ENCODE measurements around the gene CCDC183.

The CCDC183 gene

GRCh38 chr9:136791516-136792276 is 4.4 kb upstream of the CCDC183 start:
- H3K27ac ChIP-seq (ENCODE audit: low read depth, low read length): peak overlapping the region; percentile 18
- no peak overlapping the region for H3K23ac ChIP-seq (ENCODE audit: low read length)
- H2BK15ac ChIP-seq (replicated peaks; ENCODE audit: low read depth): no peak overlapping the region
- H2BK5ac ChIP-seq (ENCODE audit: low read length): no peak overlapping the region
- no peaks in the 10 kb centered on the region for H3K27me3 ChIP-seq (ENCODE audit: insufficient read depth, low read length, poor library complexity)
- no peak overlapping the region for H4K8ac ChIP-seq (ENCODE audit: low read depth, low read length)
- no peak overlapping the region for H4K5ac ChIP-seq (ENCODE audit: low read length)
- H3K4ac ChIP-seq (ENCODE audit: low read depth, low read length): peak overlapping the region; percentile 39
- H3K36me3 ChIP-seq (ENCODE audit: control insufficient read depth, insufficient read depth, low read length): no peaks in the 10 kb centered on the region
- WGBS (ENCODE audit: extremely low coverage, insufficient coverage, low lambda C conversion rate): no CpG with 5 or more reads among the region's 29 CpGs
- peak overlapping the region; percentile 77 for H3K9ac ChIP-seq (ENCODE audit: low read length)
- peak overlapping the region; percentile 57 for H3K4me3 ChIP-seq (ENCODE audit: low read length)
- H2AK5ac ChIP-seq (ENCODE audit: low read length): no peak overlapping the region
- no peak overlapping the region for H2BK120ac ChIP-seq (ENCODE audit: low read depth, low read length)
- H3K18ac ChIP-seq (ENCODE audit: low read length): peak overlapping the region; percentile 13
- H3K79me1 ChIP-seq (ENCODE audit: low read length): peaks cover 2% of the 10 kb centered on the region
- H3K4me1 ChIP-seq (ENCODE audit: control insufficient read depth, low read depth, low read length): peaks cover 4% of the 10 kb centered on the region
- DNase-seq: peak; percentile 86
- no peaks in the 10 kb centered on the region for H3K79me2 ChIP-seq (ENCODE audit: control insufficient read depth, insufficient read depth, low read length)
- peak overlapping the region; percentile 88 for H3K56ac ChIP-seq (ENCODE audit: low read length)
- H3K4me2 ChIP-seq (ENCODE audit: low read length): peak overlapping the region; percentile 47

- Histone ChIP-seq H3K4me3 (ENCODE audit: low read length) (no peak overlapping the region), H2BK5ac (ENCODE audit: low read length) (no peak overlapping the region), H3K23ac (ENCODE audit: low read length) (no peak overlapping the region), H2BK120ac (ENCODE audit: low read depth, low read length) (no peak overlapping the region), H2BK15ac (replicated peaks; ENCODE audit: low read depth) (no peak overlapping the region), H4K8ac (ENCODE audit: low read depth, low read length) (no peak overlapping the region), H3K27ac (ENCODE audit: low read depth, low read length) (no peak overlapping the region), H3K56ac (ENCODE audit: low read length) (peak overlapping the region; percentile 25), H3K18ac (ENCODE audit: low read length) (no peak overlapping the region), H3K36me3 (ENCODE audit: control insufficient read depth, insufficient read depth, low read length) (no peaks in the 10 kb centered on the region), H2AK5ac (ENCODE audit: low read length) (no peak overlapping the region), H3K4ac (ENCODE audit: low read depth, low read length) (no peak overlapping the region), H3K4me1 (ENCODE audit: control insufficient read depth, low read depth, low read length) (peaks cover 6% of the 10 kb centered on the region), H3K4me2 (ENCODE audit: low read length) (no peak overlapping the region), H3K79me2 (ENCODE audit: control insufficient read depth, insufficient read depth, low read length) (no peaks in the 10 kb centered on the region), H4K5ac (ENCODE audit: low read length) (no peak overlapping the region), H3K79me1 (ENCODE audit: low read length) (peaks cover 2% of the 10 kb centered on the region), H3K27me3 (ENCODE audit: insufficient read depth, low read length, poor library complexity) (no peaks in the 10 kb centered on the region), H3K9ac (ENCODE audit: low read length) (no peak overlapping the region)
- no CpG with 5 or more reads among the region's 15 CpGs for WGBS (ENCODE audit: extremely low coverage, insufficient coverage, low lambda C conversion rate)
- no peak for DNase-seq
These were observed 3.6 kb upstream of the CCDC183 start for GRCh38 chr9:136792321-136793085.

GRCh38 chr9:136793086-136793946 is 2.8 kb upstream of the CCDC183 start:
- H3K27ac ChIP-seq (ENCODE audit: low read depth, low read length): no peak overlapping the region
- H3K9ac ChIP-seq (ENCODE audit: low read length): no peak overlapping the region
- no peak overlapping the region for H3K4ac ChIP-seq (ENCODE audit: low read depth, low read length)
- H3K56ac ChIP-seq (ENCODE audit: low read length): no peak overlapping the region
- no peak overlapping the region for H4K8ac ChIP-seq (ENCODE audit: low read depth, low read length)
- no peak overlapping the region for H2BK5ac ChIP-seq (ENCODE audit: low read length)
- no peak for DNase-seq
- H3K4me1 ChIP-seq (ENCODE audit: control insufficient read depth, low read depth, low read length): peaks cover 6% of the 10 kb centered on the region
- no peak overlapping the region for H3K4me2 ChIP-seq (ENCODE audit: low read length)
- WGBS (ENCODE audit: extremely low coverage, insufficient coverage, low lambda C conversion rate): no CpG with 5 or more reads among the region's 17 CpGs
- H3K79me1 ChIP-seq (ENCODE audit: low read length): peaks cover 2% of the 10 kb centered on the region
- no peaks in the 10 kb centered on the region for H3K27me3 ChIP-seq (ENCODE audit: insufficient read depth, low read length, poor library complexity)
- no peak overlapping the region for H3K18ac ChIP-seq (ENCODE audit: low read length)
- H3K23ac ChIP-seq (ENCODE audit: low read length): no peak overlapping the region
- H3K36me3 ChIP-seq (ENCODE audit: control insufficient read depth, insufficient read depth, low read length): no peaks in the 10 kb centered on the region
- no peak overlapping the region for H2BK120ac ChIP-seq (ENCODE audit: low read depth, low read length)
- no peak overlapping the region for H3K4me3 ChIP-seq (ENCODE audit: low read length)
- H2AK5ac ChIP-seq (ENCODE audit: low read length): no peak overlapping the region
- H2BK15ac ChIP-seq (replicated peaks; ENCODE audit: low read depth): no peak overlapping the region
- H4K5ac ChIP-seq (ENCODE audit: low read length): no peak overlapping the region
- H3K79me2 ChIP-seq (ENCODE audit: control insufficient read depth, insufficient read depth, low read length): no peaks in the 10 kb centered on the region

- no peak overlapping the region for H2BK5ac ChIP-seq (ENCODE audit: low read length)
- no peak overlapping the region for H3K4me3 ChIP-seq (ENCODE audit: low read length)
- H2BK15ac ChIP-seq (replicated peaks; ENCODE audit: low read depth): no peak overlapping the region
- no peaks in the 10 kb centered on the region for H3K36me3 ChIP-seq (ENCODE audit: control insufficient read depth, insufficient read depth, low read length)
- no peak overlapping the region for H3K9ac ChIP-seq (ENCODE audit: low read length)
- peaks cover 6% of the 10 kb centered on the region for H3K4me1 ChIP-seq (ENCODE audit: control insufficient read depth, low read depth, low read length)
- no peak overlapping the region for H3K4ac ChIP-seq (ENCODE audit: low read depth, low read length)
- H3K27ac ChIP-seq (ENCODE audit: low read depth, low read length): no peak overlapping the region
- H3K79me1 ChIP-seq (ENCODE audit: low read length): peaks cover 2% of the 10 kb centered on the region
- H3K18ac ChIP-seq (ENCODE audit: low read length): no peak overlapping the region
- H3K56ac ChIP-seq (ENCODE audit: low read length): no peak overlapping the region
- H3K4me2 ChIP-seq (ENCODE audit: low read length): no peak overlapping the region
- no peak overlapping the region for H4K8ac ChIP-seq (ENCODE audit: low read depth, low read length)
- no peak overlapping the region for H4K5ac ChIP-seq (ENCODE audit: low read length)
- H3K27me3 ChIP-seq (ENCODE audit: insufficient read depth, low read length, poor library complexity): no peaks in the 10 kb centered on the region
- DNase-seq: no peak
- H3K23ac ChIP-seq (ENCODE audit: low read length): no peak overlapping the region
- H2AK5ac ChIP-seq (ENCODE audit: low read length): no peak overlapping the region
- H3K79me2 ChIP-seq (ENCODE audit: control insufficient read depth, insufficient read depth, low read length): no peaks in the 10 kb centered on the region
- no peak overlapping the region for H2BK120ac ChIP-seq (ENCODE audit: low read depth, low read length)
- WGBS (ENCODE audit: extremely low coverage, insufficient coverage, low lambda C conversion rate): no CpG with 5 or more reads among the region's 14 CpGs
These were observed 1.7 kb upstream of the CCDC183 start for GRCh38 chr9:136794281-136794999.

GRCh38 chr9:136795000-136795348 is 1.2 kb upstream of the CCDC183 start:
- H2BK120ac ChIP-seq (ENCODE audit: low read depth, low read length): no peak overlapping the region
- H3K79me1 ChIP-seq (ENCODE audit: low read length): peaks cover 2% of the 10 kb centered on the region
- WGBS (ENCODE audit: extremely low coverage, insufficient coverage, low lambda C conversion rate): no CpG with 5 or more reads among the region's 6 CpGs
- H4K5ac ChIP-seq (ENCODE audit: low read length): no peak overlapping the region
- H3K4me3 ChIP-seq (ENCODE audit: low read length): no peak overlapping the region
- H3K18ac ChIP-seq (ENCODE audit: low read length): no peak overlapping the region
- no peaks in the 10 kb centered on the region for H3K79me2 ChIP-seq (ENCODE audit: control insufficient read depth, insufficient read depth, low read length)
- H3K27ac ChIP-seq (ENCODE audit: low read depth, low read length): no peak overlapping the region
- H3K56ac ChIP-seq (ENCODE audit: low read length): no peak overlapping the region
- H3K4ac ChIP-seq (ENCODE audit: low read depth, low read length): no peak overlapping the region
- no peaks in the 10 kb centered on the region for H3K36me3 ChIP-seq (ENCODE audit: control insufficient read depth, insufficient read depth, low read length)
- no peak overlapping the region for H3K4me2 ChIP-seq (ENCODE audit: low read length)
- H3K9ac ChIP-seq (ENCODE audit: low read length): no peak overlapping the region
- no peak overlapping the region for H4K8ac ChIP-seq (ENCODE audit: low read depth, low read length)
- no peaks in the 10 kb centered on the region for H3K27me3 ChIP-seq (ENCODE audit: insufficient read depth, low read length, poor library complexity)
- no peak overlapping the region for H2AK5ac ChIP-seq (ENCODE audit: low read length)
- no peak for DNase-seq
- no peak overlapping the region for H2BK15ac ChIP-seq (replicated peaks; ENCODE audit: low read depth)
- H3K23ac ChIP-seq (ENCODE audit: low read length): no peak overlapping the region
- no peak overlapping the region for H2BK5ac ChIP-seq (ENCODE audit: low read length)
- H3K4me1 ChIP-seq (ENCODE audit: control insufficient read depth, low read depth, low read length): peaks cover 6% of the 10 kb centered on the region
